Osteoblast (primary cell): ENCODE data around the gene LRP6. TPM values are rescaled to one million over a fixed set of nuclear protein-coding genes. Genes with fewer than 3 reads are reported as not detected.

ENCODE experiments used
- DNase-seq: peaks from one replicate; pipeline ENCODE4 v3.0.0; 2011; ENCODE audit warnings: low spot score, mixed read lengths; ENCODE audit not compliant: insufficient read length; ENCODE audit errors: missing footprints
- H2AFZ ChIP-seq: 2 replicates; pipeline ENCODE4 v1.6.0; 2011; ENCODE audit warnings: mild to moderate bottlenecking, low read length
- H3K27ac ChIP-seq: 2 replicates; pipeline ENCODE4 v1.5.1; 2011; ENCODE audit warnings: mild to moderate bottlenecking, low read depth, low read length, moderate library complexity
- H3K27me3 ChIP-seq: 2 replicates; pipeline ENCODE4 v1.6.0; 2012; ENCODE audit warnings: mild to moderate bottlenecking, control low read depth, inconsistent platforms, low read length, moderate library complexity; ENCODE audit not compliant: insufficient read depth
- H3K36me3 ChIP-seq: 2 replicates; pipeline ENCODE4 v1.5.1; 2011; ENCODE audit warnings: mild to moderate bottlenecking, low read length, control low read depth, moderate library complexity; ENCODE audit not compliant: insufficient read depth
- H3K4me1 ChIP-seq: 2 replicates; pipeline ENCODE4 v1.5.1; 2011; ENCODE audit warnings: mild to moderate bottlenecking, low read length, control low read depth, moderate library complexity; ENCODE audit not compliant: insufficient read depth
- H3K4me2 ChIP-seq: 2 replicates; pipeline ENCODE4 v1.6.0; 2011; ENCODE audit warnings: mild to moderate bottlenecking, low read length; ENCODE audit not compliant: insufficient read depth
- H3K4me3 ChIP-seq: fragments of 200-600 bp; sonication (generic); 3 replicates; pipeline ENCODE4 v1.5.1; 2012; ENCODE audit warnings: mild to moderate bottlenecking, low read length, inconsistent platforms; ENCODE audit not compliant: insufficient read depth
- H3K79me2 ChIP-seq: 2 replicates; pipeline ENCODE4 v1.6.0; 2012; ENCODE audit warnings: mild to moderate bottlenecking, low read length, control low read depth, inconsistent platforms; ENCODE audit not compliant: insufficient read depth
- H3K9me3 ChIP-seq: 2 replicates; pipeline ENCODE4 v1.5.1; 2011; ENCODE audit warnings: low read depth, low read length, control low read depth
- H4K20me1 ChIP-seq: 2 replicates; pipeline ENCODE4 v1.6.0; 2012; ENCODE audit warnings: mild to moderate bottlenecking, low read length, control low read depth; ENCODE audit not compliant: insufficient read depth
- total RNA-seq: library from RNA; depleted of rRNA; stranded (reverse); fragments of >200 nt; gene quantifications from 2 replicates; pipeline ENCODE4 v1.2.3, GENCODE V29; 2012
- TF ChIP-seq, protein P1 (sequence below): IDR thresholded peaks from 2 replicates; pipeline ENCODE4 v1.5.1; 2011; ENCODE audit warnings: mild to moderate bottlenecking, low read depth, low read length, moderate library complexity; ENCODE audit errors: extremely low read depth

Gene LRP6
- total RNA-seq, 1 donor: 46.7 TPM

DNA sequence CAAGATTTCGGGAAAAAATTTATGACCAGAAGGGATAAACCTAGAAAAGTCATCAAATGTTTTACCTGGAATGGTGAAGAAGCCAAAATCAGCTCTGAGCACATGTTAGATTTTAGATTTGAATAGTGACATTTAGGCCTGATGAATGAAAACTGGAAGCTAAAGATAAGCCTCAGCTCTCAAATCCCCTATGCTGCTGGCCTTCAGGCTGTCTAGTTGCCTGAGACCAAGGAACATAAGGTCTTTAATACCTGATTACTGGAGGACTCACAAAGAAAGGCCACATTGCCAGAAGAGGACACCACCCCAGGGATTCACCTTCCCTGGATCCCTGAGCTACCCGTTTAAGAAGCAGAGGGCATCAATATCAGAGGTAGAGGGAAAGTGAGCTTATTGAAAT is 139.5 kb downstream of the LRP6 start:
- Histone ChIP-seq H3K4me3 (no peak overlapping the region), H3K4me2 (no peak overlapping the region), H3K36me3 (peaks cover 32% of the 10 kb centered on the region), H3K79me2 (no peaks in the 10 kb centered on the region), H3K9me3 (no peaks in the 10 kb centered on the region), H3K27me3 (no peaks in the 10 kb centered on the region), H4K20me1 (no peaks in the 10 kb centered on the region), H3K4me1 (no peaks in the 10 kb centered on the region), H3K27ac (no peak overlapping the region), H2AFZ (no peak overlapping the region)
- TF ChIP-seq, protein P1, sequence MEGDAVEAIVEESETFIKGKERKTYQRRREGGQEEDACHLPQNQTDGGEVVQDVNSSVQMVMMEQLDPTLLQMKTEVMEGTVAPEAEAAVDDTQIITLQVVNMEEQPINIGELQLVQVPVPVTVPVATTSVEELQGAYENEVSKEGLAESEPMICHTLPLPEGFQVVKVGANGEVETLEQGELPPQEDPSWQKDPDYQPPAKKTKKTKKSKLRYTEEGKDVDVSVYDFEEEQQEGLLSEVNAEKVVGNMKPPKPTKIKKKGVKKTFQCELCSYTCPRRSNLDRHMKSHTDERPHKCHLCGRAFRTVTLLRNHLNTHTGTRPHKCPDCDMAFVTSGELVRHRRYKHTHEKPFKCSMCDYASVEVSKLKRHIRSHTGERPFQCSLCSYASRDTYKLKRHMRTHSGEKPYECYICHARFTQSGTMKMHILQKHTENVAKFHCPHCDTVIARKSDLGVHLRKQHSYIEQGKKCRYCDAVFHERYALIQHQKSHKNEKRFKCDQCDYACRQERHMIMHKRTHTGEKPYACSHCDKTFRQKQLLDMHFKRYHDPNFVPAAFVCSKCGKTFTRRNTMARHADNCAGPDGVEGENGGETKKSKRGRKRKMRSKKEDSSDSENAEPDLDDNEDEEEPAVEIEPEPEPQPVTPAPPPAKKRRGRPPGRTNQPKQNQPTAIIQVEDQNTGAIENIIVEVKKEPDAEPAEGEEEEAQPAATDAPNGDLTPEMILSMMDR: no peak
- DNase-seq: no peak

DNA sequence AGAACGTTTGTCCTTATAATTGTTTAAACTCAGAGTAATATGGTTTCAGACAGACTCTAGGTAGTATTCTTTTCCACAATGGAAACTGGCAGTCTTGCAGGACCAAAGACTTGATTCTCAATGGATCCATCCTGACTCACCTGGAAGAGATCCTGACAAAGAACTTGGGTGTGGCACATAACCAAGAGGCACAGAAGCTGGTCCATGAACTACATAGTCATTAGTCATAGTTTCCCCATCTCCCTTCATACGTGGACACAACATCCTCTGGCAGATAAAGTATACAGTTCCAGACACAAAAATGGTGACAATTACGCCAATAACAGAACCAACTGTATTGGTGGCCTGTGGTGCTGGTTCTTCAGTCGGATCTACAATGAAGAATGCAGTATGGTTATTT is 140.3 kb downstream of the LRP6 start:
- Histone ChIP-seq H2AFZ (no peak overlapping the region), H3K4me2 (no peak overlapping the region), H3K27me3 (no peaks in the 10 kb centered on the region), H3K4me3 (no peak overlapping the region), H3K79me2 (no peaks in the 10 kb centered on the region), H3K36me3 (peaks cover 32% of the 10 kb centered on the region), H3K27ac (no peak overlapping the region), H4K20me1 (no peaks in the 10 kb centered on the region), H3K9me3 (no peaks in the 10 kb centered on the region), H3K4me1 (no peaks in the 10 kb centered on the region)
- TF ChIP-seq, protein P1: no peak
- DNase-seq: no peak

DNA sequence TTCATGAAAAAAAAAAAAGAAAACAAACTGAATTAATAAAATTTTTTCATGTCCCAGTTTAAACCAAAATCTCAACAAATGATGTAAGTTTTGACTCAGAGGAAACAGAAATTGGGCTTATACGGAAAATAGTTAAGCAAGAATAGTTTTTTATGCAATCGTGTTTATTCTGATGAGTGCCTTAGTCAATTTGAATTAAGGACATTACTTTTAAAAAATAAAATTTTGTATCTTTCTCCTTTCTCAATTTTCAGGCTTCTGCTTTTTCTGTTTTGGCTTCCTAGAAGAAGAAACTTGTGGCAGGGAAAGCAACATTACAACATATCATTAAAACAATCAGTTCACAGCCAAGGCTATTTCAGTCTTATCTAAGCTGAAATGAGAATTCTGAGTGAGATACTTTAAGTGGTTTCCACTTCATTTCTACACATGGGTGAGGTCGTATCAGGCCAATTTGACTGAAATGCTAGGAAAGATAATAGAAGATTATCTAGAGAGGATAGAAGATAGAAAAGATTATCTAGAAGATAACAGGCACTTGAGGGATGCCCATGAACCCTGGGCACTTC is 143.7 kb downstream of the LRP6 start:
- H3K27ac ChIP-seq: no peak overlapping the region
- H4K20me1 ChIP-seq: no peaks in the 10 kb centered on the region
- peaks cover 44% of the 10 kb centered on the region for H3K36me3 ChIP-seq
- no peak overlapping the region for H2AFZ ChIP-seq
- H3K79me2 ChIP-seq: no peaks in the 10 kb centered on the region
- no peaks in the 10 kb centered on the region for H3K4me1 ChIP-seq
- H3K4me2 ChIP-seq: no peak overlapping the region
- no peak for DNase-seq
- H3K27me3 ChIP-seq: no peaks in the 10 kb centered on the region
- H3K4me3 ChIP-seq: no peak overlapping the region
- no peaks in the 10 kb centered on the region for H3K9me3 ChIP-seq
- TF ChIP-seq, protein P1: no peak

DNA sequence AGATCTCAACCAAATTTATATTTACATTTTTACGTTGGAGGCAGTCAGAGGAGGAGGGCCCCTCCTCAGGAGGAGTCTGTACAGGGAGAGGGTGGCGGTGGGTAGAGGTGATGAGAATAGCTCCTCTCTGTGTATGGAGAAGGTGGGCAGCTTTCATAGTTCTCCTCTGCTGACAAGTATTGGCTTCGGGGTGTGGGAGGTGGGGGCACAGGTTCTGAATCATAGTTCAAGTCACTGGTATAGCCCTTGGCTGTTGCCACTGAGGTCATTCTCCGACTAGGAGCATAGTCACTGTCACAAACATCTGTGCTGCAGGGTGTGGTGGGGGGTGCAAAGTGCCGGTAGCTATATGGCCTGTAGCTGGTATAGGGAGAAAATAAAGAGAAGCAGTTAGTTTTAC is 145.8 kb downstream of the LRP6 start:
- TF ChIP-seq, protein P1: no peak
- H3K36me3 ChIP-seq: peaks cover 34% of the 10 kb centered on the region

More for the DNA sequence above, 145.8 kb downstream of the LRP6 start:
- no peak overlapping the region for H3K4me3 ChIP-seq
- H3K9me3 ChIP-seq: no peaks in the 10 kb centered on the region
- no peaks in the 10 kb centered on the region for H3K79me2 ChIP-seq
- H2AFZ ChIP-seq: no peak overlapping the region
- H3K4me1 ChIP-seq: no peaks in the 10 kb centered on the region
- no peak overlapping the region for H3K4me2 ChIP-seq
- H4K20me1 ChIP-seq: no peaks in the 10 kb centered on the region
- H3K27ac ChIP-seq: no peak overlapping the region
- DNase-seq: no peak
- no peaks in the 10 kb centered on the region for H3K27me3 ChIP-seq
